Measurements from ENCODE around the gene PCSK2. TPM values are rescaled to one million over a fixed set of nuclear protein-coding genes. Genes with fewer than 3 reads are reported as not detected.

Gene PCSK2
- polyA plus RNA-seq, 1 donor from 2014 or later = 27.9 TPM

- Histone ChIP-seq H3K9ac (ENCODE audit: low read length) (no peak overlapping the region), H3K79me2 (replicated peaks; ENCODE audit: insufficient read depth, low read length) (no peaks in the 10 kb centered on the region), H3K27me3 (ENCODE audit: insufficient read depth, low read depth, low read length) (peaks cover 14% of the 10 kb centered on the region), H3K4me3 (ENCODE audit: low read length) (no peak overlapping the region), H3K36me3 (ENCODE audit: insufficient read depth, low read length) (no peaks in the 10 kb centered on the region), H3F3A (ENCODE audit: insufficient read depth, low read length, poor library complexity, severe bottlenecking) (no peaks in the 10 kb centered on the region), H3K4me2 (ENCODE audit: low read length) (no peak overlapping the region), H2AFZ (ENCODE audit: low read depth, low read length) (no peak overlapping the region), H3K9me3 (ENCODE audit: low read length) (no peaks in the 10 kb centered on the region), H4K20me1 (ENCODE audit: insufficient read depth) (no peaks in the 10 kb centered on the region), H3K27ac (ENCODE audit: low read length) (no peak overlapping the region), H3K9me2 (ENCODE audit: insufficient read depth, low read length) (no peaks in the 10 kb centered on the region)
- TF ChIP-seq, protein P1, sequence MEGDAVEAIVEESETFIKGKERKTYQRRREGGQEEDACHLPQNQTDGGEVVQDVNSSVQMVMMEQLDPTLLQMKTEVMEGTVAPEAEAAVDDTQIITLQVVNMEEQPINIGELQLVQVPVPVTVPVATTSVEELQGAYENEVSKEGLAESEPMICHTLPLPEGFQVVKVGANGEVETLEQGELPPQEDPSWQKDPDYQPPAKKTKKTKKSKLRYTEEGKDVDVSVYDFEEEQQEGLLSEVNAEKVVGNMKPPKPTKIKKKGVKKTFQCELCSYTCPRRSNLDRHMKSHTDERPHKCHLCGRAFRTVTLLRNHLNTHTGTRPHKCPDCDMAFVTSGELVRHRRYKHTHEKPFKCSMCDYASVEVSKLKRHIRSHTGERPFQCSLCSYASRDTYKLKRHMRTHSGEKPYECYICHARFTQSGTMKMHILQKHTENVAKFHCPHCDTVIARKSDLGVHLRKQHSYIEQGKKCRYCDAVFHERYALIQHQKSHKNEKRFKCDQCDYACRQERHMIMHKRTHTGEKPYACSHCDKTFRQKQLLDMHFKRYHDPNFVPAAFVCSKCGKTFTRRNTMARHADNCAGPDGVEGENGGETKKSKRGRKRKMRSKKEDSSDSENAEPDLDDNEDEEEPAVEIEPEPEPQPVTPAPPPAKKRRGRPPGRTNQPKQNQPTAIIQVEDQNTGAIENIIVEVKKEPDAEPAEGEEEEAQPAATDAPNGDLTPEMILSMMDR (IDR thresholded peaks at IDR 0.05; ENCODE audit: poor library complexity, severe bottlenecking) = no peak
- TF ChIP-seq REST (IDR thresholded peaks at IDR 0.05; ENCODE audit: borderline replicate concordance) (no peak), POLR2AphosphoS5 (IDR thresholded peaks at IDR 0.05) (no peak), RAD21 (conservative IDR thresholded peaks at IDR 0.05) (no peak), EP300 (conservative IDR thresholded peaks at IDR 0.05; ENCODE audit: poor library complexity, severe bottlenecking) (no peak), TAF1 (IDR thresholded peaks at IDR 0.05; ENCODE audit: low read depth) (no peak), EZH2 (IDR thresholded peaks at IDR 0.05; ENCODE audit: borderline replicate concordance, insufficient read depth, low read length, poor library complexity, severe bottlenecking) (no peak)
Observed at GRCh38 chr20:17534077-17534476, 307.2 kb downstream of the PCSK2 start.

Small RNA genes within 50 kb of the gene (small RNA-seq; reads per million reads assigned to genes)
- 0 reads per million in 3 experiments for gene AL359511.1
- 0.03 to 1.4 (median 0.13) reads per million in 3 experiments for gene RNU1-131P
- gene RNU6-27P = 1.3 to 3.7 (median 1.4) reads per million in 3 experiments
